Measurements from ENCODE around the gene SGTA.

Gene SGTA

GRCh38 chr19:2815923-2816322 is 32.9 kb upstream of the SGTA start:
- H3K9me3 ChIP-seq (ENCODE audit: control insufficient read depth in 1 of 2, low read length in 2 of 2), result no peaks in the 10 kb centered on the region
- no peak overlapping the region for H3K27ac ChIP-seq (ENCODE audit: low read length)
- H3K36me3 ChIP-seq (ENCODE audit: control insufficient read depth in 1 of 2, insufficient read depth in 2 of 2, low read length in 2 of 2), result peaks cover 0 to 26% of the 10 kb centered on the region in 2 donors
- H3K4me1 ChIP-seq (ENCODE audit: control insufficient read depth in 1 of 2, insufficient read depth in 2 of 2, low read length in 2 of 2), result peaks cover 0 to 6% of the 10 kb centered on the region in 2 donors
- no peak overlapping the region for H3K4me3 ChIP-seq (ENCODE audit: low read depth in 1 of 2, low read length in 2 of 2)
- no peaks in the 10 kb centered on the region for H3K27me3 ChIP-seq (ENCODE audit: low read depth, low read length)

GRCh38 chr19:2815191-2815614 is 32.1 kb upstream of the SGTA start:
- Histone ChIP-seq H3K27me3 (ENCODE audit: low read depth, low read length) (no peaks in the 10 kb centered on the region), H3K4me3 (ENCODE audit: low read depth in 1 of 2, low read length in 2 of 2) (no peak overlapping the region), H3K27ac (ENCODE audit: low read length) (no peak overlapping the region), H3K4me1 (ENCODE audit: control insufficient read depth in 1 of 2, insufficient read depth in 2 of 2, low read length in 2 of 2) (peaks cover 0 to under 1% of the 10 kb centered on the region in 2 donors), H3K36me3 (ENCODE audit: control insufficient read depth in 1 of 2, insufficient read depth in 2 of 2, low read length in 2 of 2) (peaks cover 0 to 34% of the 10 kb centered on the region in 2 donors), H3K9me3 (ENCODE audit: control insufficient read depth in 1 of 2, low read length in 2 of 2) (no peaks in the 10 kb centered on the region)

- H3K4me3 ChIP-seq (ENCODE audit: low read depth in 1 of 2, low read length in 2 of 2), result no peak overlapping the region
- H3K4me1 ChIP-seq (ENCODE audit: control insufficient read depth in 1 of 2, insufficient read depth in 2 of 2, low read length in 2 of 2), result no peaks in the 10 kb centered on the region
- H3K9me3 ChIP-seq (ENCODE audit: control insufficient read depth in 1 of 2, low read length in 2 of 2), result no peaks in the 10 kb centered on the region
- no peaks in the 10 kb centered on the region for H3K27me3 ChIP-seq (ENCODE audit: low read depth, low read length)
- no peak overlapping the region for H3K27ac ChIP-seq (ENCODE audit: low read length)
- peaks cover 0 to 41% of the 10 kb centered on the region in 2 donors for H3K36me3 ChIP-seq (ENCODE audit: control insufficient read depth in 1 of 2, insufficient read depth in 2 of 2, low read length in 2 of 2)
Measured at GRCh38 chr19:2814426-2814825, 31.4 kb upstream of the SGTA start.

GRCh38 chr19:2813235-2814160 is 30.4 kb upstream of the SGTA start:
- H3K27me3 ChIP-seq (ENCODE audit: low read depth, low read length), result no peaks in the 10 kb centered on the region
- H3K4me3 ChIP-seq (ENCODE audit: low read depth in 1 of 2, low read length in 2 of 2), result no peak overlapping the region
- H3K9me3 ChIP-seq (ENCODE audit: control insufficient read depth in 1 of 2, low read length in 2 of 2), result no peaks in the 10 kb centered on the region
- peaks cover 0 to 51% of the 10 kb centered on the region in 2 donors for H3K36me3 ChIP-seq (ENCODE audit: control insufficient read depth in 1 of 2, insufficient read depth in 2 of 2, low read length in 2 of 2)
- no peaks in the 10 kb centered on the region for H3K4me1 ChIP-seq (ENCODE audit: control insufficient read depth in 1 of 2, insufficient read depth in 2 of 2, low read length in 2 of 2)
- no peak overlapping the region for H3K27ac ChIP-seq (ENCODE audit: low read length)

- Histone ChIP-seq H3K4me3 (ENCODE audit: low read depth in 1 of 2, low read length in 2 of 2) (no peak overlapping the region), H3K9me3 (ENCODE audit: control insufficient read depth in 1 of 2, low read length in 2 of 2) (no peaks in the 10 kb centered on the region), H3K27me3 (ENCODE audit: low read depth, low read length) (no peaks in the 10 kb centered on the region), H3K27ac (ENCODE audit: low read length) (no peak overlapping the region), H3K4me1 (ENCODE audit: control insufficient read depth in 1 of 2, insufficient read depth in 2 of 2, low read length in 2 of 2) (no peaks in the 10 kb centered on the region), H3K36me3 (ENCODE audit: control insufficient read depth in 1 of 2, insufficient read depth in 2 of 2, low read length in 2 of 2) (peaks cover 0 to 58% of the 10 kb centered on the region in 2 donors)
Measured at GRCh38 chr19:2812414-2813234, 29.6 kb upstream of the SGTA start.

GRCh38 chr19:2811735-2812413 is 28.8 kb upstream of the SGTA start:
- Histone ChIP-seq H3K27ac (ENCODE audit: low read length) (no peak overlapping the region), H3K9me3 (ENCODE audit: control insufficient read depth in 1 of 2, low read length in 2 of 2) (no peaks in the 10 kb centered on the region), H3K4me3 (ENCODE audit: low read depth in 1 of 2, low read length in 2 of 2) (no peak overlapping the region), H3K27me3 (ENCODE audit: low read depth, low read length) (no peaks in the 10 kb centered on the region), H3K36me3 (ENCODE audit: control insufficient read depth in 1 of 2, insufficient read depth in 2 of 2, low read length in 2 of 2) (peaks cover 0 to 66% of the 10 kb centered on the region in 2 donors), H3K4me1 (ENCODE audit: control insufficient read depth in 1 of 2, insufficient read depth in 2 of 2, low read length in 2 of 2) (no peaks in the 10 kb centered on the region)

GRCh38 chr19:2811221-2811722 is 28.2 kb upstream of the SGTA start:
- Histone ChIP-seq H3K9me3 (ENCODE audit: control insufficient read depth in 1 of 2, low read length in 2 of 2) (no peaks in the 10 kb centered on the region), H3K36me3 (ENCODE audit: control insufficient read depth in 1 of 2, insufficient read depth in 2 of 2, low read length in 2 of 2) (peaks cover 0 to 72% of the 10 kb centered on the region in 2 donors), H3K27ac (ENCODE audit: low read length) (no peak overlapping the region)

GRCh38 chr19:2810141-2811091 is 27.3 kb upstream of the SGTA start:
- H3K36me3 ChIP-seq (ENCODE audit: control insufficient read depth in 1 of 2, insufficient read depth in 2 of 2, low read length in 2 of 2), result peaks cover 0 to 77% of the 10 kb centered on the region in 2 donors
- H3K27ac ChIP-seq (ENCODE audit: low read length), result no peak overlapping the region

More at GRCh38 chr19:2811221-2811722, 28.2 kb upstream of the SGTA start:
- H3K4me3 ChIP-seq (ENCODE audit: low read depth in 1 of 2, low read length in 2 of 2), result no peak overlapping the region
- H3K27me3 ChIP-seq (ENCODE audit: low read depth, low read length), result no peaks in the 10 kb centered on the region
- no peaks in the 10 kb centered on the region for H3K4me1 ChIP-seq (ENCODE audit: control insufficient read depth in 1 of 2, insufficient read depth in 2 of 2, low read length in 2 of 2)

GRCh38 chr19:2809387-2810140 is 26.5 kb upstream of the SGTA start:
- Histone ChIP-seq H3K27me3 (ENCODE audit: low read depth, low read length) (no peaks in the 10 kb centered on the region), H3K4me1 (ENCODE audit: control insufficient read depth in 1 of 2, insufficient read depth in 2 of 2, low read length in 2 of 2) (no peaks in the 10 kb centered on the region), H3K27ac (ENCODE audit: low read length) (no peak overlapping the region), H3K9me3 (ENCODE audit: control insufficient read depth in 1 of 2, low read length in 2 of 2) (no peaks in the 10 kb centered on the region), H3K4me3 (ENCODE audit: low read depth in 1 of 2, low read length in 2 of 2) (no peak overlapping the region), H3K36me3 (ENCODE audit: control insufficient read depth in 1 of 2, insufficient read depth in 2 of 2, low read length in 2 of 2) (peaks cover 0 to 84% of the 10 kb centered on the region in 2 donors)

More at GRCh38 chr19:2810141-2811091, 27.3 kb upstream of the SGTA start:
- Histone ChIP-seq H3K9me3 (ENCODE audit: control insufficient read depth in 1 of 2, low read length in 2 of 2) (no peaks in the 10 kb centered on the region), H3K4me3 (ENCODE audit: low read depth in 1 of 2, low read length in 2 of 2) (no peak overlapping the region), H3K4me1 (ENCODE audit: control insufficient read depth in 1 of 2, insufficient read depth in 2 of 2, low read length in 2 of 2) (no peaks in the 10 kb centered on the region), H3K27me3 (ENCODE audit: low read depth, low read length) (no peaks in the 10 kb centered on the region)
